ENCODE results near the gene FMNL3. TPM values are rescaled to one million over a fixed set of nuclear protein-coding genes. Genes with fewer than 3 reads are reported as not detected.

The FMNL3 gene, protein sequence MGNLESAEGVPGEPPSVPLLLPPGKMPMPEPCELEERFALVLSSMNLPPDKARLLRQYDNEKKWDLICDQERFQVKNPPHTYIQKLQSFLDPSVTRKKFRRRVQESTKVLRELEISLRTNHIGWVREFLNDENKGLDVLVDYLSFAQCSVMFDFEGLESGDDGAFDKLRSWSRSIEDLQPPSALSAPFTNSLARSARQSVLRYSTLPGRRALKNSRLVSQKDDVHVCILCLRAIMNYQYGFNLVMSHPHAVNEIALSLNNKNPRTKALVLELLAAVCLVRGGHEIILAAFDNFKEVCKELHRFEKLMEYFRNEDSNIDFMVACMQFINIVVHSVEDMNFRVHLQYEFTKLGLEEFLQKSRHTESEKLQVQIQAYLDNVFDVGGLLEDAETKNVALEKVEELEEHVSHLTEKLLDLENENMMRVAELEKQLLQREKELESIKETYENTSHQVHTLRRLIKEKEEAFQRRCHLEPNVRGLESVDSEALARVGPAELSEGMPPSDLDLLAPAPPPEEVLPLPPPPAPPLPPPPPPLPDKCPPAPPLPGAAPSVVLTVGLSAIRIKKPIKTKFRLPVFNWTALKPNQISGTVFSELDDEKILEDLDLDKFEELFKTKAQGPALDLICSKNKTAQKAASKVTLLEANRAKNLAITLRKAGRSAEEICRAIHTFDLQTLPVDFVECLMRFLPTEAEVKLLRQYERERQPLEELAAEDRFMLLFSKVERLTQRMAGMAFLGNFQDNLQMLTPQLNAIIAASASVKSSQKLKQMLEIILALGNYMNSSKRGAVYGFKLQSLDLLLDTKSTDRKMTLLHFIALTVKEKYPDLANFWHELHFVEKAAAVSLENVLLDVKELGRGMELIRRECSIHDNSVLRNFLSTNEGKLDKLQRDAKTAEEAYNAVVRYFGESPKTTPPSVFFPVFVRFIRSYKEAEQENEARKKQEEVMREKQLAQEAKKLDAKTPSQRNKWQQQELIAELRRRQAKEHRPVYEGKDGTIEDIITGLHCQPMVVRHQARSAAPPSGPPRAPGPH
- 10.2 and 13.1 TPM in 2 replicates for polyA plus RNA-seq (2012; rRNA removed)
- polyA plus RNA-seq (2012; cell fraction: cytosol; rRNA removed), result 6.6 and 8.8 TPM in 2 replicates
- 19.5 and 24.9 TPM in 2 replicates for polyA plus RNA-seq (2012; cell fraction: nucleus; rRNA removed)

DNA sequence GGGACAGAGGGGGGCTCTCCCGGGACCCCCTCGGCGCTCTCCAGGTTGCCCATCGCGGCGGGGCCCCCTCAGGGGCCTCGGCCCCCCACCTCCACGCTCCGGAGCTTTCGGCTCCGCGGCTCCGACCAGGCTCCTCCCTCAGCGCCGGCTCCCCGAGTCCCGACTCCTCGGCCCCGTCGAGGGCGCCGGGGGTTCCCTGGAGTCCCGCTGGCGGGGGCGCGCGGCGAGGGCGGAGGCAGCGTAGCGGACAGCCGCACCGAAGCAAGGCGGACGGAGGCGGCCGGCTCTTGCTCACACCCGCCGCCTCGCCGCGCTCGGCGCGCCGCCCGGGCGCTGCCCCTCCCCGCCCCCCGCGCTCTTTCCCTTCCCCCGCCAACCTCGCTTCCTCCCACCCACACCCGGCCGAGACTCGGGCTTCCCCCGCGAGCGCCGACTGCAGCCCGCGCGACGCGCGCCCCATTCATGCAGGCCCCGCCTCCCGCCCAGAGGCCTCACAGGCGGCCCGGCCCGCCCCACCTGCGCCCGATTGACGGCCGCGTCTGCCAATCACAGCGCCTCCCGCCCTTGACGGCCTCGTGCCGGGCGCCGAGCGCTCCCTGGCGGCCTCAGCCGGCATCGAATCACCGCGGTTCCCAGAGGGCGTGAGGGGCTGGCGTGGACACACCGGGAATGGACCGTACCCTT is at the start of gene FMNL3:
Gene FMNL3, minus strand, starts transcription at position 278 of the 684 bp plus-strand sequence. Its CDS starts 225 bp downstream, at position 53.
- H3K4me1 ChIP-seq (ENCODE audit: control insufficient read depth in 1 of 2, insufficient read depth in 2 of 2, low read depth in 1 of 2, low read length in 1 of 2), result peaks cover 25 to 28% of the 10 kb centered on the region in 2 experiments; a peak in 3 of 4 replicates
- H3K36me3 ChIP-seq (replicated peaks in 1 of 2; ENCODE audit: control insufficient read depth in 1 of 2, insufficient read depth in 2 of 2, low read length in 1 of 2), result no peaks in the 10 kb centered on the region
- peak within 1 kb of the TSS; percentile 73 for H2AFZ ChIP-seq (ENCODE audit: low read depth)
- peak within 1 kb of the TSS; percentile 83 to 96 for H3K4me3 ChIP-seq (ENCODE audit: low read depth in 2 of 2, low read length in 1 of 2)
- peak within 1 kb of the TSS; percentile 92 for H3K9ac ChIP-seq
- H3K9me2 ChIP-seq, result no peaks in the 10 kb centered on the region
- peak; percentile 99 for DNase-seq
- ChIA-PET CTCF (interaction anchor here (0.6 to 22.7 kb wide), 24 partner anchors 10 to 576 kb away, joined by 3 to 590 read pairs (median 4); partner anchors contain the start of genes TMBIM6 and TUBA1B), POLR2A (interaction anchor here (0.6 to 2.7 kb wide), 6 partner anchors 11 to 331 kb away, joined by 3 to 20 read pairs (median 6); partner anchors contain the start of gene TMBIM6)
- peak within 1 kb of the TSS; percentile 79 to 88 for H3K27ac ChIP-seq (ENCODE audit: low read depth in 2 of 2, low read length in 1 of 2)
- H3K4me2 ChIP-seq, result peak within 1 kb of the TSS; percentile 90
- WGBS (ENCODE audit: low lambda C conversion rate), result under 1% methylated on average over 53 of the region's 93 CpGs
- H3K27me3 ChIP-seq (ENCODE audit: insufficient read depth), result no peaks in the 10 kb centered on the region
- H3F3A ChIP-seq (replicated peaks; ENCODE audit: insufficient read depth), result peaks cover 28% of the 10 kb centered on the region
- no peaks in the 10 kb centered on the region for H3K9me3 ChIP-seq
- peaks cover 13% of the 10 kb centered on the region for H4K20me1 ChIP-seq (ENCODE audit: insufficient read depth)
- H3K79me2 ChIP-seq (ENCODE audit: insufficient read depth), result peaks cover 47% of the 10 kb centered on the region
- TF ChIP-seq, protein P1, sequence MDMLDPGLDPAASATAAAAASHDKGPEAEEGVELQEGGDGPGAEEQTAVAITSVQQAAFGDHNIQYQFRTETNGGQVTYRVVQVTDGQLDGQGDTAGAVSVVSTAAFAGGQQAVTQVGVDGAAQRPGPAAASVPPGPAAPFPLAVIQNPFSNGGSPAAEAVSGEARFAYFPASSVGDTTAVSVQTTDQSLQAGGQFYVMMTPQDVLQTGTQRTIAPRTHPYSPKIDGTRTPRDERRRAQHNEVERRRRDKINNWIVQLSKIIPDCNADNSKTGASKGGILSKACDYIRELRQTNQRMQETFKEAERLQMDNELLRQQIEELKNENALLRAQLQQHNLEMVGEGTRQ (IDR thresholded peaks at IDR 0.05; ENCODE audit: borderline replicate concordance, low read depth, low read length), result no peak
- no peak for TF ChIP-seq FOSL2 (IDR thresholded peaks at IDR 0.05; ENCODE audit: borderline replicate concordance, low read depth)
- peak; percentile 86 for TF ChIP-seq CHD2 (IDR thresholded peaks at IDR 0.05; ENCODE audit: low read length, partially characterized antibody)
- TF ChIP-seq GATA2 (CRISPR knock-in tag; IDR thresholded peaks at IDR 0.05), result no peak
- TF ChIP-seq, protein P2, sequence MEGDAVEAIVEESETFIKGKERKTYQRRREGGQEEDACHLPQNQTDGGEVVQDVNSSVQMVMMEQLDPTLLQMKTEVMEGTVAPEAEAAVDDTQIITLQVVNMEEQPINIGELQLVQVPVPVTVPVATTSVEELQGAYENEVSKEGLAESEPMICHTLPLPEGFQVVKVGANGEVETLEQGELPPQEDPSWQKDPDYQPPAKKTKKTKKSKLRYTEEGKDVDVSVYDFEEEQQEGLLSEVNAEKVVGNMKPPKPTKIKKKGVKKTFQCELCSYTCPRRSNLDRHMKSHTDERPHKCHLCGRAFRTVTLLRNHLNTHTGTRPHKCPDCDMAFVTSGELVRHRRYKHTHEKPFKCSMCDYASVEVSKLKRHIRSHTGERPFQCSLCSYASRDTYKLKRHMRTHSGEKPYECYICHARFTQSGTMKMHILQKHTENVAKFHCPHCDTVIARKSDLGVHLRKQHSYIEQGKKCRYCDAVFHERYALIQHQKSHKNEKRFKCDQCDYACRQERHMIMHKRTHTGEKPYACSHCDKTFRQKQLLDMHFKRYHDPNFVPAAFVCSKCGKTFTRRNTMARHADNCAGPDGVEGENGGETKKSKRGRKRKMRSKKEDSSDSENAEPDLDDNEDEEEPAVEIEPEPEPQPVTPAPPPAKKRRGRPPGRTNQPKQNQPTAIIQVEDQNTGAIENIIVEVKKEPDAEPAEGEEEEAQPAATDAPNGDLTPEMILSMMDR (IDR thresholded peaks at IDR 0.05), result peak; percentile 93
- TF ChIP-seq FOXM1 (IDR thresholded peaks at IDR 0.05; ENCODE audit: low read depth), result no peak
- TF ChIP-seq TAF1 (IDR thresholded peaks at IDR 0.05; ENCODE audit: borderline replicate concordance, low read depth, low read length), result peak; percentile 54
- TF ChIP-seq RAD21 (IDR thresholded peaks at IDR 0.05; ENCODE audit: low read length), result peak; percentile 95
- peak; percentile 4; the same call in 1 of the 2 replicates for TF ChIP-seq TCF12 (IDR thresholded peaks at IDR 0.05)
- peak; percentile 70 for TF ChIP-seq MXI1 (IDR thresholded peaks at IDR 0.05; ENCODE audit: low read depth, low read length)
- TF ChIP-seq RCOR1 (IDR thresholded peaks at IDR 0.05; ENCODE audit: low read length), result peak; percentile 55
- TF ChIP-seq, protein P3, sequence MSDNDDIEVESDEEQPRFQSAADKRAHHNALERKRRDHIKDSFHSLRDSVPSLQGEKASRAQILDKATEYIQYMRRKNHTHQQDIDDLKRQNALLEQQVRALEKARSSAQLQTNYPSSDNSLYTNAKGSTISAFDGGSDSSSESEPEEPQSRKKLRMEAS (IDR thresholded peaks at IDR 0.05; ENCODE audit: low read depth), result peak; percentile 96
- TF ChIP-seq, protein P4, sequence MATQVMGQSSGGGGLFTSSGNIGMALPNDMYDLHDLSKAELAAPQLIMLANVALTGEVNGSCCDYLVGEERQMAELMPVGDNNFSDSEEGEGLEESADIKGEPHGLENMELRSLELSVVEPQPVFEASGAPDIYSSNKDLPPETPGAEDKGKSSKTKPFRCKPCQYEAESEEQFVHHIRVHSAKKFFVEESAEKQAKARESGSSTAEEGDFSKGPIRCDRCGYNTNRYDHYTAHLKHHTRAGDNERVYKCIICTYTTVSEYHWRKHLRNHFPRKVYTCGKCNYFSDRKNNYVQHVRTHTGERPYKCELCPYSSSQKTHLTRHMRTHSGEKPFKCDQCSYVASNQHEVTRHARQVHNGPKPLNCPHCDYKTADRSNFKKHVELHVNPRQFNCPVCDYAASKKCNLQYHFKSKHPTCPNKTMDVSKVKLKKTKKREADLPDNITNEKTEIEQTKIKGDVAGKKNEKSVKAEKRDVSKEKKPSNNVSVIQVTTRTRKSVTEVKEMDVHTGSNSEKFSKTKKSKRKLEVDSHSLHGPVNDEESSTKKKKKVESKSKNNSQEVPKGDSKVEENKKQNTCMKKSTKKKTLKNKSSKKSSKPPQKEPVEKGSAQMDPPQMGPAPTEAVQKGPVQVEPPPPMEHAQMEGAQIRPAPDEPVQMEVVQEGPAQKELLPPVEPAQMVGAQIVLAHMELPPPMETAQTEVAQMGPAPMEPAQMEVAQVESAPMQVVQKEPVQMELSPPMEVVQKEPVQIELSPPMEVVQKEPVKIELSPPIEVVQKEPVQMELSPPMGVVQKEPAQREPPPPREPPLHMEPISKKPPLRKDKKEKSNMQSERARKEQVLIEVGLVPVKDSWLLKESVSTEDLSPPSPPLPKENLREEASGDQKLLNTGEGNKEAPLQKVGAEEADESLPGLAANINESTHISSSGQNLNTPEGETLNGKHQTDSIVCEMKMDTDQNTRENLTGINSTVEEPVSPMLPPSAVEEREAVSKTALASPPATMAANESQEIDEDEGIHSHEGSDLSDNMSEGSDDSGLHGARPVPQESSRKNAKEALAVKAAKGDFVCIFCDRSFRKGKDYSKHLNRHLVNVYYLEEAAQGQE (IDR thresholded peaks at IDR 0.05; ENCODE audit: low read depth, low read length), result 0 out of 2 replicates have a peak, but pooled peaks have one; percentile 9
- TF ChIP-seq, protein P5, sequence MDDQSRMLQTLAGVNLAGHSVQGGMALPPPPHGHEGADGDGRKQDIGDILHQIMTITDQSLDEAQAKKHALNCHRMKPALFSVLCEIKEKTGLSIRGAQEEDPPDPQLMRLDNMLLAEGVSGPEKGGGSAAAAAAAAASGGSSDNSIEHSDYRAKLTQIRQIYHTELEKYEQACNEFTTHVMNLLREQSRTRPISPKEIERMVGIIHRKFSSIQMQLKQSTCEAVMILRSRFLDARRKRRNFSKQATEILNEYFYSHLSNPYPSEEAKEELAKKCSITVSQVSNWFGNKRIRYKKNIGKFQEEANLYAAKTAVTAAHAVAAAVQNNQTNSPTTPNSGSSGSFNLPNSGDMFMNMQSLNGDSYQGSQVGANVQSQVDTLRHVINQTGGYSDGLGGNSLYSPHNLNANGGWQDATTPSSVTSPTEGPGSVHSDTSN (IDR thresholded peaks at IDR 0.05), result peak; percentile 100
- TF ChIP-seq SMC3 (IDR thresholded peaks at IDR 0.05; ENCODE audit: low read depth, low read length), result peak; percentile 99
- 0 out of 4 replicates have a peak, but pooled peaks of 1 of the 2 experiments have one; percentile 25 for TF ChIP-seq EP300 (IDR thresholded peaks at IDR 0.05; ENCODE audit: borderline replicate concordance in 1 of 2, low read depth in 1 of 2, low read length in 1 of 2)
- TF ChIP-seq YY1 (IDR thresholded peaks at IDR 0.05; ENCODE audit: low read depth), result 0 out of 2 replicates have a peak, but pooled peaks have one; percentile 38
- TF ChIP-seq FOXJ3 (CRISPR knock-in tag; IDR thresholded peaks at IDR 0.05), result no peak
- TF ChIP-seq GABPA (IDR thresholded peaks at IDR 0.05; ENCODE audit: low read depth), result no peak
- TF ChIP-seq NRF1 (IDR thresholded peaks at IDR 0.05; ENCODE audit: low read depth, low read length), result 0 out of 2 replicates have a peak, but pooled peaks have one; percentile 29
